ENCODE data around the gene TNKS1BP1. TPM values are rescaled to one million over a fixed set of nuclear protein-coding genes. Genes with fewer than 3 reads are reported as not detected.

The TNKS1BP1 gene
- total RNA-seq, 1 experiment from 2014 or later: 127 TPM

- DNase-seq (ENCODE audit: low spot score) (no peak), ATAC-seq (no peak)
- H3K36me3 Mint-ChIP-seq: peaks cover 73% of the 10 kb centered on the region
- H3K9me3 Mint-ChIP-seq: peaks cover 23% of the 10 kb centered on the region
- no peaks in the 10 kb centered on the region for H3K27me3 Mint-ChIP-seq (ENCODE audit: low read depth)
- H3K4me3 Mint-ChIP-seq: no peak overlapping the region
- POLR2A ChIA-PET: no interaction called here
- H3K4me1 Mint-ChIP-seq: peaks cover 12% of the 10 kb centered on the region
- no peak for TF ChIP-seq TCF7 (CRISPR knock-in tag; IDR thresholded peaks at IDR 0.05; ENCODE audit: low read depth)
- CTCF ChIA-PET: interaction anchor here (1.5 to 1.6 kb wide), 2 partner anchors 9 to 44 kb away, joined by 4 read pairs; no protein-coding TSS in a partner anchor
- H3K27ac Mint-ChIP-seq: no peak overlapping the region
Measured at GRCh38 chr11:57301711-57302423, 22.9 kb downstream of the TNKS1BP1 start.

GRCh38 chr11:57300785-57301184 is 24.0 kb downstream of the TNKS1BP1 start:
- no peaks in the 10 kb centered on the region for H3K27me3 Mint-ChIP-seq (ENCODE audit: low read depth)
- TF ChIP-seq PREB (CRISPR knock-in tag; IDR thresholded peaks at IDR 0.05; ENCODE audit: borderline replicate concordance): no peak
- no peak for TF ChIP-seq NR1H2 (CRISPR knock-in tag; IDR thresholded peaks at IDR 0.05)
- TF ChIP-seq GABPB1 (CRISPR knock-in tag; IDR thresholded peaks at IDR 0.05): no peak
- no peak for TF ChIP-seq GTF2I (CRISPR knock-in tag; conservative IDR thresholded peaks at IDR 0.05)
- no peak for TF ChIP-seq TEAD1 (CRISPR knock-in tag; IDR thresholded peaks at IDR 0.05)
- no peak for TF ChIP-seq ZNF425 (CRISPR knock-in tag; conservative IDR thresholded peaks at IDR 0.05)
- no peak for TF ChIP-seq SMAD3 (CRISPR knock-in tag; IDR thresholded peaks at IDR 0.05; ENCODE audit: borderline replicate concordance)
- TF ChIP-seq ARID4B (CRISPR knock-in tag; IDR thresholded peaks at IDR 0.05; ENCODE audit: borderline replicate concordance): no peak
- no peak for TF ChIP-seq NFE2L1 (CRISPR knock-in tag; IDR thresholded peaks at IDR 0.05)
- no peak for TF ChIP-seq FOXP1 (CRISPR knock-in tag; IDR thresholded peaks at IDR 0.05; ENCODE audit: borderline replicate concordance)
- no peak for TF ChIP-seq NFATC4 (CRISPR knock-in tag; IDR thresholded peaks at IDR 0.05)
- no peak for TF ChIP-seq CBFB (CRISPR knock-in tag; IDR thresholded peaks at IDR 0.05; ENCODE audit: low read depth)
- no peak for TF ChIP-seq ELF4 (CRISPR knock-in tag; IDR thresholded peaks at IDR 0.05; ENCODE audit: low read depth)
- no peak for TF ChIP-seq RELA (CRISPR knock-in tag; IDR thresholded peaks at IDR 0.05; ENCODE audit: borderline replicate concordance)
- no peak for TF ChIP-seq CREM (CRISPR knock-in tag; IDR thresholded peaks at IDR 0.05)
- no peak for TF ChIP-seq IRF2 (CRISPR knock-in tag; IDR thresholded peaks at IDR 0.05; ENCODE audit: borderline replicate concordance, low read depth)
- no peak overlapping the region for H3K4me3 Mint-ChIP-seq
- H3K27ac Mint-ChIP-seq: no peak overlapping the region
- H3K36me3 Mint-ChIP-seq: peaks cover 77% of the 10 kb centered on the region
- ChIA-PET CTCF (no interaction called here), POLR2A (no interaction called here)
- H3K4me1 Mint-ChIP-seq: peaks cover 12% of the 10 kb centered on the region
- peaks cover 28% of the 10 kb centered on the region for H3K9me3 Mint-ChIP-seq
- DNase-seq (ENCODE audit: low spot score) (no peak), ATAC-seq (no peak)

Measured in WTC11 (cell line).